Fibroblast of pulmonary artery (primary cell): ENCODE measurements around the gene C5orf15.
A peak's percentile ranks its signal among the peaks of the same experiment; 100 is the strongest.

Source experiments
- DNase-seq: peaks from one replicate; pipeline ENCODE4 v3.0.0-alpha.2; 2010; ENCODE audit warnings: low read depth
- H3K4me3 ChIP-seq: replicated peaks from 2 replicates; pipeline ENCODE4 v1.5.1; 2011; ENCODE audit warnings: low read depth, mild to moderate bottlenecking, control low read depth, low read length, moderate library complexity
- CTCF ChIP-seq: IDR thresholded peaks from 2 replicates; pipeline ENCODE4 v1.5.1; 2011; ENCODE audit warnings: mild to moderate bottlenecking, control low read depth, low read length, inconsistent platforms; ENCODE audit errors: missing control alignments

The C5orf15 gene

GRCh38 chr5:134003817-134004625 is 35.6 kb upstream of the C5orf15 start:
- TF ChIP-seq CTCF: no peak
- DNase-seq: peak; percentile 57
- peak overlapping the region; percentile 75 for H3K4me3 ChIP-seq

GRCh38 chr5:134003064-134003816 is 34.8 kb upstream of the C5orf15 start:
- TF ChIP-seq CTCF: no peak
- DNase-seq: no peak
- H3K4me3 ChIP-seq: peak overlapping the region; percentile 75

GRCh38 chr5:134001938-134002731 is 33.7 kb upstream of the C5orf15 start:
- H3K4me3 ChIP-seq: no peak overlapping the region
- DNase-seq: no peak

GRCh38 chr5:134000696-134001453 is 32.5 kb upstream of the C5orf15 start:
- TF ChIP-seq CTCF: no peak
- DNase-seq: no peak
- no peak overlapping the region for H3K4me3 ChIP-seq

More at GRCh38 chr5:134001938-134002731, 33.7 kb upstream of the C5orf15 start:
- TF ChIP-seq CTCF: no peak

GRCh38 chr5:134000091-134000511 is 31.7 kb upstream of the C5orf15 start:
- H3K4me3 ChIP-seq: no peak overlapping the region
- TF ChIP-seq CTCF: no peak
- DNase-seq: no peak

- H3K4me3 ChIP-seq: no peak overlapping the region
- TF ChIP-seq CTCF: no peak
- no peak for DNase-seq
Measured at GRCh38 chr5:133998807-133999206, 30.4 kb upstream of the C5orf15 start.
